SK-N-SH (cell line): ENCODE results near the gene BCL11A. TPM values are rescaled to one million over a fixed set of nuclear protein-coding genes. Genes with fewer than 3 reads are reported as not detected.

ENCODE experiments used
- CTCF ChIA-PET: fragments of 300-600, 350-600 bp; formaldehyde crosslinking; extraction: SDS; loops from one replicate; lab custom pipeline; 2021; lab: Yijun Ruan, JAX
- POLR2A ChIA-PET: fragments of 350-600 bp; sonication (Branson Sonifier 250); formaldehyde crosslinking; extraction: SDS; loops from one replicate; lab custom pipeline; 2020; ENCODE audit warnings: antibody characterized with exemption, inconsistent platforms; lab: Yijun Ruan, JAX
- DNase-seq: peaks from one replicate; pipeline ENCODE4 v3.0.0; 2012
- H2AFZ ChIP-seq: fragments of 200-600 bp; sonication (generic); 2 replicates; pipeline ENCODE4 v1.8.1; 2016; ENCODE audit warnings: antibody characterized with exemption, mild to moderate bottlenecking, low read depth
- H3F3A ChIP-seq: fragments of 200-600 bp; sonication (generic); replicated peaks from 2 replicates; pipeline ENCODE3; 2016; ENCODE audit warnings: antibody characterized with exemption, mild to moderate bottlenecking; ENCODE audit not compliant: insufficient read depth
- H3K27ac ChIP-seq, 2 experiments: fragments of 200-500 bp in 1 of 2; fragments of 200-600 bp in 1 of 2; sonication (Bioruptor generic) in 1 of 2; sonication (generic), shearing (Covaris generic) in 1 of 2; 2 replicates each; pipeline versions ENCODE4 v1.5.1 to v1.6.1; 2014 to 2016; ENCODE audit warnings: low read depth in 2 of 2, inconsistent platforms in 1 of 2, low read length in 1 of 2, mild to moderate bottlenecking in 1 of 2, mixed read lengths in 1 of 2
- H3K27me3 ChIP-seq: fragments of 200-600 bp; sonication (generic), shearing (Covaris generic); 2 replicates; pipeline ENCODE4 v1.6.1; 2016; ENCODE audit warnings: mixed run types; ENCODE audit not compliant: insufficient read depth
- H3K36me3 ChIP-seq, 2 experiments: fragments of 200-500 bp in 1 of 2; fragments of 200-600 bp in 1 of 2; sonication (Bioruptor generic) in 1 of 2; sonication (generic) in 1 of 2; replicated peaks in 1 of 2; 2 replicates each; pipeline versions ENCODE3 to v1.5.1; 2014 to 2016; ENCODE audit warnings: low read length in 1 of 2, mild to moderate bottlenecking in 1 of 2; ENCODE audit not compliant: insufficient read depth in 2 of 2, control insufficient read depth in 1 of 2
- H3K4me1 ChIP-seq, 2 experiments: fragments of 200-500 bp in 1 of 2; fragments of 200-600 bp in 1 of 2; sonication (Bioruptor generic) in 1 of 2; sonication (generic), shearing (Covaris generic) in 1 of 2; 2 replicates each; pipeline versions ENCODE4 v1.5.1 to v1.6.1; 2014 to 2016; ENCODE audit warnings: low read depth in 1 of 2, low read length in 1 of 2, mixed run types in 1 of 2; ENCODE audit not compliant: insufficient read depth in 2 of 2, control insufficient read depth in 1 of 2
- H3K4me2 ChIP-seq: fragments of 200-600 bp; sonication (generic), shearing (Covaris generic); 2 replicates; pipeline ENCODE4 v1.6.1; 2017; ENCODE audit warnings: mixed run types
- H3K4me3 ChIP-seq, 2 experiments: fragments of 200-500 bp in 1 of 2; fragments of 200-600 bp in 1 of 2; sonication (Bioruptor generic) in 1 of 2; sonication (generic), shearing (Covaris generic) in 1 of 2; 2 replicates each; pipeline versions ENCODE4 v1.5.1 to v1.8.1; 2014 to 2016; ENCODE audit warnings: low read depth in 2 of 2, inconsistent platforms in 1 of 2, low read length in 1 of 2, mild to moderate bottlenecking in 1 of 2, mixed read lengths in 1 of 2, moderate library complexity in 1 of 2
- H3K79me2 ChIP-seq: fragments of 200-600 bp; sonication (generic); 2 replicates; pipeline ENCODE4 v1.8.1; 2017; ENCODE audit warnings: mild to moderate bottlenecking; ENCODE audit not compliant: insufficient read depth
- H3K9ac ChIP-seq: fragments of 200-600 bp; sonication (generic); 2 replicates; pipeline ENCODE4 v1.6.1; 2017; ENCODE audit warnings: mixed run types
- H3K9me2 ChIP-seq: fragments of 200-600 bp; sonication (generic); 2 replicates; pipeline ENCODE4 v1.6.1; 2017; ENCODE audit warnings: mixed run types
- H3K9me3 ChIP-seq: fragments of 200-600 bp; sonication (generic); 2 replicates; pipeline ENCODE4 v1.6.1; 2017; ENCODE audit warnings: mixed run types, mild to moderate bottlenecking, moderate library complexity
- H4K20me1 ChIP-seq: fragments of 200-600 bp; sonication (generic); 2 replicates; pipeline ENCODE4 v1.6.1; 2017; ENCODE audit warnings: mild to moderate bottlenecking, mixed run types; ENCODE audit not compliant: insufficient read depth
- ELF1 ChIP-seq: IDR thresholded peaks from 2 replicates; pipeline ENCODE4 v1.4.0; 2012
- FOSL2 ChIP-seq: IDR thresholded peaks from 2 replicates; pipeline ENCODE4 v1.4.0; 2012; ENCODE audit warnings: low read depth, mild to moderate bottlenecking, moderate library complexity, borderline replicate concordance
- GABPA ChIP-seq: IDR thresholded peaks from 2 replicates; pipeline ENCODE4 v1.4.0; 2012; ENCODE audit warnings: low read depth, mild to moderate bottlenecking
- GATA2 ChIP-seq: sonication (generic); formaldehyde crosslinking; IDR thresholded peaks from 2 replicates; pipeline ENCODE4 v1.5.0; 2020; ENCODE audit warnings: mild to moderate bottlenecking, missing genetic modification reagents
- IRF3 ChIP-seq: fragments of 150-350 bp; IDR thresholded peaks from 2 replicates; pipeline ENCODE4 v1.6.1; 2016; ENCODE audit warnings: mild to moderate bottlenecking, low read depth, low read length
- MEF2A ChIP-seq: IDR thresholded peaks from 2 replicates; pipeline ENCODE4 v1.4.0; 2012; ENCODE audit warnings: low read depth, borderline replicate concordance
- MXI1 ChIP-seq: IDR thresholded peaks from 2 replicates; pipeline ENCODE4 v1.6.1; 2012; ENCODE audit warnings: mild to moderate bottlenecking, low read depth, low read length, improper control_type of control experiment
- RAD21 ChIP-seq: IDR thresholded peaks from 2 replicates; pipeline ENCODE4 v1.6.1; 2012; ENCODE audit warnings: mild to moderate bottlenecking, low read length
- RCOR1 ChIP-seq: fragments of 150-350 bp; IDR thresholded peaks from 2 replicates; pipeline ENCODE4 v1.6.1; 2017; ENCODE audit warnings: antibody characterized with exemption, low read length
- RXRA ChIP-seq: IDR thresholded peaks from 2 replicates; pipeline ENCODE4 v1.4.0; 2012; ENCODE audit warnings: low read depth, mild to moderate bottlenecking, borderline replicate concordance
- SIN3A ChIP-seq: IDR thresholded peaks from 2 replicates; pipeline ENCODE4 v1.6.1; 2012; ENCODE audit warnings: low read depth, mild to moderate bottlenecking, low read length, moderate library complexity, borderline replicate concordance
- SMC3 ChIP-seq: IDR thresholded peaks from 2 replicates; pipeline ENCODE4 v1.6.1; 2012; ENCODE audit warnings: low read depth, low read length, improper control_type of control experiment
- TAF1 ChIP-seq: IDR thresholded peaks from 2 replicates; pipeline ENCODE4 v1.6.1; 2012; ENCODE audit warnings: low read depth, mild to moderate bottlenecking, low read length, moderate library complexity, borderline replicate concordance
- TEAD4 ChIP-seq: IDR thresholded peaks from 2 replicates; pipeline ENCODE4 v1.4.0; 2012; ENCODE audit warnings: mild to moderate bottlenecking, borderline replicate concordance; ENCODE audit not compliant: insufficient read depth
- USF1 ChIP-seq: IDR thresholded peaks from 2 replicates; pipeline ENCODE4 v1.4.0; 2012; ENCODE audit warnings: low read depth, borderline replicate concordance
- YY1 ChIP-seq: IDR thresholded peaks from 2 replicates; pipeline ENCODE4 v1.4.0; 2012; ENCODE audit warnings: low read depth, mild to moderate bottlenecking
- WGBS: methylation state at CpG from one replicate; pipeline ENCODE4 v1.1.6; 2017; ENCODE audit warnings: low lambda C conversion rate; 5-methylcytosine and 5-hydroxymethylcytosine counted together
- polyA plus RNA-seq, 3 experiments: library from polyadenylated mRNA; depleted of rRNA; stranded (reverse); fragments of >200 nt; gene quantifications; 2 replicates each; pipeline ENCODE4 v1.2.3, GENCODE V29; 2012
- TF ChIP-seq, protein P1 (sequence below): IDR thresholded peaks from 2 replicates; pipeline ENCODE4 v1.4.0; 2012; ENCODE audit warnings: low read depth, borderline replicate concordance

BCL11A gene
- polyA plus RNA-seq, 1 of the 3 experiments (the other 2 are of a cell fraction) = 1.9 TPM

DNA sequence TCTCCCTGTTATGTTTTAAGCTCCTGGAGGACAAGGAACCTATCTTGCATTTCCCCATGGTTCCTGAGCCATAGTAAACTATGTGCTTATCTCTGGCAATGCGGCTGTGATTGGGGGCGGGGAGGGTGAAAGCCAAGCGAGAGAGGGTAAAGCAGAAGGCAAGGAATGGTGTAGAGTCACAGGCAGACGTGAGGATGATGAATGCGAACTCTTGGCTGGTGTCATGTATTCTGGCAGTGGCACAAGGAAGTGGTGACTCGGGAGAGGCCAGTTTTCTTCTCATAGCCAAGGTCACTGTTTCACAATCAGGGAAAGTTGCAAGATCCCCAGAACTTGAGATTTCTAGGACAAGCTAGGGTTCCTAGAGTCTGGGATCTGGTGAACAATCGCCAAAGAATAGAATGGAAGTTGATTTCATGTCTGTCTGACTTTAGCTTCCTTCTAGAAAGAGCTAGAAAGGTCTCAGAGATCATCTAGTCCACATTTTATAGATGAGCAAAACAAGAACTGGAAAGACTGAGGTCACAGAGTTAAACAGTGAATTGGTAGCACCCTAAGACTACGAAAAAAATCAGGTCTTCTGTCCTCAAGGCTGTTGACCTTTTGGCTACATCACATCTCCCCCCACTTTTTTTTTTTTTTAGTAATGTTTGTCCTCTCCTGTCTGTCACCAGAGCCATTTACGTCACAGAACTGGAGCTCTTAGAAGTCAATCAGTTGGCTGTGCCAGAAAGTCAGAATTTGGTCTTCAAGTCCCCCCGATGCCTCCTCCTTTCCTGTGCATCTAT, 137.0 kb downstream of the BCL11A start:
- no peaks in the 10 kb centered on the region; a peak in 1 of 4 replicates for H3K4me1 ChIP-seq
- no peaks in the 10 kb centered on the region for H3K36me3 ChIP-seq
- no peaks in the 10 kb centered on the region for H3K9me2 ChIP-seq
- H3K9ac ChIP-seq = no peak overlapping the region
- POLR2A ChIA-PET = no interaction called here
- H3F3A ChIP-seq = no peaks in the 10 kb centered on the region
- no peaks in the 10 kb centered on the region for H3K27me3 ChIP-seq
- no peaks in the 10 kb centered on the region for H3K9me3 ChIP-seq
- no peak for DNase-seq
- TF ChIP-seq IRF3 (no peak), RAD21 (no peak), YY1 (no peak), SIN3A (no peak), MXI1 (no peak), FOSL2 (no peak), USF1 (no peak), RCOR1 (no peak), RXRA (no peak), MEF2A (no peak), TAF1 (no peak), ELF1 (no peak), SMC3 (no peak), TEAD4 (no peak), GABPA (no peak), GATA2 (CRISPR knock-in tag) (no peak)
- TF ChIP-seq, protein P1, sequence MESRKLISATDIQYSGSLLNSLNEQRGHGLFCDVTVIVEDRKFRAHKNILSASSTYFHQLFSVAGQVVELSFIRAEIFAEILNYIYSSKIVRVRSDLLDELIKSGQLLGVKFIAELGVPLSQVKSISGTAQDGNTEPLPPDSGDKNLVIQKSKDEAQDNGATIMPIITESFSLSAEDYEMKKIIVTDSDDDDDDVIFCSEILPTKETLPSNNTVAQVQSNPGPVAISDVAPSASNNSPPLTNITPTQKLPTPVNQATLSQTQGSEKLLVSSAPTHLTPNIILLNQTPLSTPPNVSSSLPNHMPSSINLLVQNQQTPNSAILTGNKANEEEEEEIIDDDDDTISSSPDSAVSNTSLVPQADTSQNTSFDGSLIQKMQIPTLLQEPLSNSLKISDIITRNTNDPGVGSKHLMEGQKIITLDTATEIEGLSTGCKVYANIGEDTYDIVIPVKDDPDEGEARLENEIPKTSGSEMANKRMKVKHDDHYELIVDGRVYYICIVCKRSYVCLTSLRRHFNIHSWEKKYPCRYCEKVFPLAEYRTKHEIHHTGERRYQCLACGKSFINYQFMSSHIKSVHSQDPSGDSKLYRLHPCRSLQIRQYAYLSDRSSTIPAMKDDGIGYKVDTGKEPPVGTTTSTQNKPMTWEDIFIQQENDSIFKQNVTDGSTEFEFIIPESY = no peak
- TF ChIP-seq, all 33 proteins: peak for 0
- CTCF ChIA-PET = no interaction called here
- no peak overlapping the region for H2AFZ ChIP-seq
- no peak overlapping the region for H3K27ac ChIP-seq
- H3K4me2 ChIP-seq = no peak overlapping the region
- no peak overlapping the region for H3K4me3 ChIP-seq
- no peaks in the 10 kb centered on the region for H4K20me1 ChIP-seq
- WGBS = 46% methylated on average over 10 of the region's 10 CpGs
- no peaks in the 10 kb centered on the region for H3K79me2 ChIP-seq
